GM12865 (cell line): ENCODE measurements around the gene ASTN1.

Source experiments
- DNase-seq: peaks from one replicate; pipeline ENCODE4 v3.0.0; 2010; ENCODE audit warnings: low read depth
- H3K4me3 ChIP-seq: 2 replicates; pipeline ENCODE4 v1.5.1; 2011; ENCODE audit warnings: mild to moderate bottlenecking, low read depth, low read length, control low read depth
- TF ChIP-seq, protein P1 (sequence below): IDR thresholded peaks from 2 replicates; pipeline ENCODE4 v1.5.1; 2011; ENCODE audit warnings: low read length, control low read depth, low read depth, inconsistent platforms; ENCODE audit not compliant: insufficient read depth; ENCODE audit errors: missing control alignments

ASTN1 gene

DNA sequence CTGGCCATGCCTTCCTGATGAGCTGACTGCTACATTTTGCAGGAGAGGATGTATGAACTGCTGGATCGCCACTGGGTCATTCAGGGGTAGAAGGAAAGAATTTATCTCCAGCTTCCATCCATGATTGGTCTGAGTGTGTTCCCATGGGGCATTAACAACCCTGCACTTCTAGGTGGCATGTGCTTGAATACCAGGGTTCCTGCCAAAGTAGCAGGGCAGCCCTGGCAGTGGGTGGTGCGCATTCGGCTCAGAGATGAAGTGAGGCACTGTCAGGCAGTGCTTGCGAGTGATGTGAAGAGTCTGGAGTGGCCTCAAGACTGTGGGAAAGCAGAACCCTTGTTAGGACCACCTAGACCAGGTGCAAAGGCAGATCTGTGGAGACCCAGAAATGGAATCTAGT, 294.9 kb downstream of the ASTN1 start:
- no peak for DNase-seq
- H3K4me3 ChIP-seq, result no peak overlapping the region
- TF ChIP-seq, protein P1, sequence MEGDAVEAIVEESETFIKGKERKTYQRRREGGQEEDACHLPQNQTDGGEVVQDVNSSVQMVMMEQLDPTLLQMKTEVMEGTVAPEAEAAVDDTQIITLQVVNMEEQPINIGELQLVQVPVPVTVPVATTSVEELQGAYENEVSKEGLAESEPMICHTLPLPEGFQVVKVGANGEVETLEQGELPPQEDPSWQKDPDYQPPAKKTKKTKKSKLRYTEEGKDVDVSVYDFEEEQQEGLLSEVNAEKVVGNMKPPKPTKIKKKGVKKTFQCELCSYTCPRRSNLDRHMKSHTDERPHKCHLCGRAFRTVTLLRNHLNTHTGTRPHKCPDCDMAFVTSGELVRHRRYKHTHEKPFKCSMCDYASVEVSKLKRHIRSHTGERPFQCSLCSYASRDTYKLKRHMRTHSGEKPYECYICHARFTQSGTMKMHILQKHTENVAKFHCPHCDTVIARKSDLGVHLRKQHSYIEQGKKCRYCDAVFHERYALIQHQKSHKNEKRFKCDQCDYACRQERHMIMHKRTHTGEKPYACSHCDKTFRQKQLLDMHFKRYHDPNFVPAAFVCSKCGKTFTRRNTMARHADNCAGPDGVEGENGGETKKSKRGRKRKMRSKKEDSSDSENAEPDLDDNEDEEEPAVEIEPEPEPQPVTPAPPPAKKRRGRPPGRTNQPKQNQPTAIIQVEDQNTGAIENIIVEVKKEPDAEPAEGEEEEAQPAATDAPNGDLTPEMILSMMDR, result no peak

DNA sequence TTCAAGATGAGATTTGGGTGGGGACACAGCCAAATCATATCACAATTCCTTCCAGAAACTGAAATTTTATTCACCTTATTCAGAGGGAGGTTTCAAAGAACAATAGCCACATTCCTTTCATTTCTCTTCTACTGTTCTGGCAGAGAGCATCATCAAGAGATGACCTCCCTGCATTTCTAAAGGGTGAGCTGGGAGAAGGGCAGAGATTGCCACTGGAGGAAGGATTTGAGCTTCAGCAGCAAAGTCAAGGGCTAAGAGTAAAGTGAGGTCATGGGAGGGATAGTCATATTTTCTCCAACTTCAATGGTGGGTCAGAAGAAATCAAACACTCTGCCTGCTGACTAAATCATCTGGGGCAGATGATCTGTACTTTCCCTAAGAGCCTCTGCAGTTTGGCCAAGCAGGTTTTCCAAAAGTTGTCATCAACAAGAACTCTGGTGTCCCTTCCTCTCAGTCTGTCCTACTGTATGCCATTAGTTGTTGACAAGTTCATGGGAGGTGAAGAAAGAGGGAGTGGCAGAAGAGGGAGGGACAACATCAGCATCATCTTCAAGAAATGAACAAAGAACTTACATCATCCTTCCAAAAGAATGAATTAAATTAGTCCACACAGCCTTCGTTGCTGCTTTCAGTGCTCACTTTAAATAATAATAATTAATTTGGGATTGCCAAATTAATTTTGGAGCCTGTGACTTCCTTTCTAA, 298.3 kb downstream of the ASTN1 start:
- TF ChIP-seq, protein P1, result no peak
- no peak overlapping the region for H3K4me3 ChIP-seq
- no peak for DNase-seq

DNA sequence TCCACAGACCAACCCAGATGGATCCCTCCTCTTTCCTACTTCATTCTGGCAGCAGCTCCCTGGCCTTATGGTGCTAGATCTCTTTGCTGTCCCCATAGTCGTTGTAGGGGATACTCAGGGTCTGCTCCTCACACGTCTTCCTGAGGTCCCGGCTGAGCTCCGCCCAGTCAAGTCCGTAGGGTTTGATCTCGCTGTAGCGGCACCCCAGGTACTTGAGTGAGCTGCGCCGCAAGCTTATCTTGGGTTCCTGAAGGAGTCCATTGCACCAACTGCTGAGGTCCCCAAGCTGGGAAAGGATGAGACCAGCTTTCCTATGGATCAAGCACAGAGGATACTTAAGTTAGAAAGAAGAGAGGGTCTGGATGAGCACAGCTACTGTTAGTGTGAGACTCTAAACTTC, 300.3 kb downstream of the ASTN1 start:
- TF ChIP-seq, protein P1, result no peak
- no peak overlapping the region for H3K4me3 ChIP-seq
- DNase-seq, result no peak

DNA sequence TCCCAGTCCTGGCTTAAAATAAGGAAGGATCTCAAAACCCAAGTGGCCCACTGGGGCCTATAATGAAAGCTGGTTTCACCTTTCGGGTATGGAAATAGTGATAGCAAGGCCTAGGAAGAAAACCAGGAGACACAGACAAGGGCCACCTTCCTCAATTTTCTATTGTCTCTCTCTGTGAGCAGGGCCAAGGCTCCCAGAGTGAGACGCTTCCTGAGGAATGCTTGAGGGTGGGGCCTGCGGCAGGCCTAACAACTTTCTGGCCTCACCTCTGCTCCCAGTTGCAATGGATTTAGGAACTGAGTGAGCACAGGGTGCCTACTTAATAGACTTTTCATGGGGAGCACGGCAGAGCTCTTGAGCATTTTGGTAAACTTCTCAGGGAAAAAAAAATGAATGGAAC, 300.9 kb downstream of the ASTN1 start:
- H3K4me3 ChIP-seq, result no peak overlapping the region
- DNase-seq, result no peak
- TF ChIP-seq, protein P1, result no peak

DNA sequence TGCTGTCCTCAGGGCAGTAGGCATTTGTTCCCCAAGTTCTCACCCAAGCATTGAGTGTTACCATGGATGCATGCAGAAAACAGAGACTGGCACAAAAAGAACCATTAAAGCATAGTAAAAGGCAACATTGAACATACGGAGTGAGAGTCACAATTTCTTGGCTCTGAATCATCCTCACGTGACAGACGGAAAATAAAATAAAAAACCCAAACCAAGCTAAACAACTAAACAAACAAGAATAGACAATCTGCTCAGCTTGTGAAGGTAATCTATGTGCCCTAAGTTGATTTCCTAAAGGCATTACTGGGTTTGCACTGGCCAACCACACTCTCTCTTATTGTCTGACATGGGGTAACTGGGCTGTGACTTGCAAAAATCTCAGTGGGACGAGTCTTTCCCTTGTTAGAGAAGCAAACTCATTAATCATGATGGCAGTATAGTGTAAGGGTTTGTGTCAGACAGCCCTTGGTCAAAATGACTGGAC, 306.0 kb downstream of the ASTN1 start:
- no peak for DNase-seq
- H3K4me3 ChIP-seq, result no peak overlapping the region
- TF ChIP-seq, protein P1, result no peak

DNA sequence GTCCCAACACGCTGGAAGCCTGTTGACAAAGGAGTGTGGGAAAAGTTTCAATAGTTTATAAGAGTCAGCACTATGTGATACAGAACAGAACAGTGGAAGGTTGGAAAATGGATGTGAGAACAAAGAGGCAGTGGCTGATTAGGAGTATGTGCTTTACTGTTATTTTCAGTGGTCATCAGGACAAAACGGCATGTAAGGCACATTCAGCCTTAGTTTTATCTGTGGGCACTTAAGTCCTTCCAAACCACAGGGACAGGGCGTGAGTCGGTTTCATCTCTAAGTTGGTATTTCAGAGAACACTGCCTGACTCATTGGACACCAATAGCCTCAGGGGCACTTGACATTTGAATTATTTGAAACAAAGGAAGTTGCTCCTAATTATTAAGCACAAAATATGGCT, 306.9 kb downstream of the ASTN1 start:
- TF ChIP-seq, protein P1, result no peak

More for the DNA sequence above, 306.9 kb downstream of the ASTN1 start:
- no peak overlapping the region for H3K4me3 ChIP-seq
- DNase-seq, result no peak
